Measurements from ENCODE around the gene TAAR9. TPM values are rescaled to one million over a fixed set of nuclear protein-coding genes. Genes with fewer than 3 reads are reported as not detected.

The TAAR9 gene
- total RNA-seq, 4 donors from 2014 or later, result not detected

- no peaks in the 10 kb centered on the region for H3K27me3 ChIP-seq
- TF ChIP-seq CTCF (IDR thresholded peaks at IDR 0.05) (no peak), POLR2A (IDR thresholded peaks at IDR 0.05) (no peak)
- peak overlapping the region; percentile 69 to 97 (median 84) for H3K27ac ChIP-seq
- DNase-seq, result peak in 1 of 3 donors; percentile 29
- H3K36me3 ChIP-seq, result no peaks in the 10 kb centered on the region
- peaks cover 0 to 41% (median 2%) of the 10 kb centered on the region in 4 donors for H3K4me1 ChIP-seq
- H3K4me3 ChIP-seq, result peak overlapping the region; percentile 65 to 92 (median 84)
- H3K9me3 ChIP-seq, result no peaks in the 10 kb centered on the region
These were observed 26.8 kb upstream of the TAAR9 start for GRCh38 chr6:132511210-132511830.

DNA sequence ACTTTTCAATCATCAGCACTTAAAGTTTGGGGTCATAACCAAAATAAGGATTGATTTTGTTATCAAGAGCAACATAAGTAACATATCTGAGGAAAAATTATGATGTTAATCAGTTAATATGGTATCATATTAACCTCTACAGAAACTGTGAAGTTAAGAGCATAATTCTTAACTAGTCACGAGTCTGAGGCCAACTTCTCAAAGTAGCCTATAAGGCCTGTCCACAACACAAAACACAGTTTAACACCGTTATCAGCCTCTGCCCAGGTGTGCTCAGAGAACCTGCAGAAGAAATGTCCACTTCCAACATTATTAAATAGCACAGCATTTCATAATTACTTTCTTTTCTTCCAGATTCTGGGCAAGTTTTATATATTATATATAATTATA is 26.3 kb upstream of the TAAR9 start:
- H3K27ac ChIP-seq, result peak overlapping the region; percentile 69 to 97 (median 84)
- TF ChIP-seq POLR2A (IDR thresholded peaks at IDR 0.05), result no peak
- H3K36me3 ChIP-seq, result no peaks in the 10 kb centered on the region
- H3K9me3 ChIP-seq, result no peaks in the 10 kb centered on the region
- H3K27me3 ChIP-seq, result no peaks in the 10 kb centered on the region
- DNase-seq, result no peak
- H3K4me3 ChIP-seq, result peak overlapping the region; percentile 65 to 92 (median 84)
- H3K4me1 ChIP-seq, result peaks cover 0 to 36% (median 0%) of the 10 kb centered on the region in 4 donors

DNA sequence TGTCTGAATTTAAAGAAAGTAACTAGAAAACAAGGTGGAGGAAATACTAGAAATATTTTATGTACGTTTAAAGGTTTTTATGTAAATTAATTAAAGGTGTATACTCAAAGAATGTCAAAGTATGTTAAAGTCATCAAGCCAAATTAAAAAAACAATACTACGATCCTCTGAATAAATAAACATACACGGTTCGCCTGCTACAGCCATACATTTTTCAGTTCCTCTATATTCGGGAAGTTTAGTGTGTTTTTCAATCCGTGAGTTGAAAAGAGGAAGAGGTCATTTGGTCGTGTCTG is 25.8 kb upstream of the TAAR9 start:
- no peaks in the 10 kb centered on the region for H3K36me3 ChIP-seq
- peak overlapping the region; percentile 79 to 97 (median 90) for H3K27ac ChIP-seq
- no peaks in the 10 kb centered on the region for H3K27me3 ChIP-seq
- H3K4me3 ChIP-seq, result peak overlapping the region; percentile 65 to 92 (median 84)
- no peak for DNase-seq
- TF ChIP-seq CTCF (IDR thresholded peaks at IDR 0.05) (no peak), POLR2A (IDR thresholded peaks at IDR 0.05) (no peak)
- no peaks in the 10 kb centered on the region for H3K9me3 ChIP-seq
- peaks cover 0 to 32% (median 0%) of the 10 kb centered on the region in 4 donors for H3K4me1 ChIP-seq

DNA sequence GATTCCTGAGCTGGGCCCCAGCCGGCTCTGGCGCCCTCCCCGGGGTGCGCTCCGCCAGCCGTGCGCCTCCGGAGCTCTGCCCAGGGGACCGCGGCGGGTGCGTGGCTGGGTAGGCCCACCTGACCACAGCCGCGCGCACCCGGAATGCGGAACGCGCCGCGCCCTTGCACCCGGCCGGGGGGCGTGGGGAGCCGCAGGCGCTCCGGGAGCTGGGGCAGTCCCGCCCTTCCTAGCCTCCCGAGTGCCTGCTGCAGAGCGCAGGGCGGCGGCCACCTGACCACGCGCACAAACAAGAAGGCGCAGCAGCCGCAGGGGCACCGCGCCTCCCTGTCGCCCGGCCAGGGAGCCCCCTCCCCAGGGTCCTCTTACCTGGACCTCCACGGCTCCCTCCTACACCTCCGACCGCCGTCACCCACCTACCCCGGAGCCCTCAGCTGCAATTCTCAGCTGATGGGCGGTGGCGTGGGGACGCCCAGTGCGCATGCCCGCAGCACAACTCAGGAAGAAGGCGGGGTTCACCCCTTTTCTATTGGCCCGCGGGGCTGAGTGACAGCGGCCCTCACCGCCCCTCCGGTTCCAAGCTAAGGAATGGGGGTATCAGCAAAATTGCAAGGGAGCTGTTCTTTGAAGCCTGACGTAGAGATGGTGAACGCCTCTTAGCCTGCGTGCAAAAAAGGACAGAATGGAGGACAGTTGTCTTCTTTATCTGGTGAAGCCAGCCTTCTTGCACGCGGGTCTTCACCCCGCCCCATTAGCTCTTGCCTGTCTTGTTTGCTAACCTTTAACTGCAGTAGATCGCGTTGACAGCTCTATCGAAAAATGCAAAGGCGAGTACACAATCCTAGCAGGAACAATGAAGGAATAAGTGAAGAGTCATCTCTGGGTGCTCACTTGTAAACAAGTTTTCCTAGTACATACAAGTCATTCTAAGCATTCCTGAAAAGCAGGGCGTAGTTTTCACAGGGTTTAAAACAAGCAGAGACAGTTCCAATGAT is 25.1 kb upstream of the TAAR9 start, which contains the start of gene STX7:
TSS of gene STX7 (minus strand) at position 479 of the 995 bp plus-strand sequence. CDS start 9,586 bp downstream, outside the sequence.
- Histone ChIP-seq H3K4me3 (peak within 1 kb of the TSS; percentile 65 to 92 (median 84)), H3K36me3 (no peaks in the 10 kb centered on the region), H3K27ac (peak within 1 kb of the TSS; percentile 79 to 97 (median 90)), H3K4me1 (peaks cover 0 to 27% (median 0%) of the 10 kb centered on the region in 4 donors), H3K9me3 (no peaks in the 10 kb centered on the region), H3K27me3 (no peaks in the 10 kb centered on the region)
- peak; percentile 91 to 96 (median 94) for DNase-seq
- TF ChIP-seq CTCF (IDR thresholded peaks at IDR 0.05), result no peak
- peak; percentile 74 to 84 for TF ChIP-seq POLR2A (IDR thresholded peaks at IDR 0.05)

DNA sequence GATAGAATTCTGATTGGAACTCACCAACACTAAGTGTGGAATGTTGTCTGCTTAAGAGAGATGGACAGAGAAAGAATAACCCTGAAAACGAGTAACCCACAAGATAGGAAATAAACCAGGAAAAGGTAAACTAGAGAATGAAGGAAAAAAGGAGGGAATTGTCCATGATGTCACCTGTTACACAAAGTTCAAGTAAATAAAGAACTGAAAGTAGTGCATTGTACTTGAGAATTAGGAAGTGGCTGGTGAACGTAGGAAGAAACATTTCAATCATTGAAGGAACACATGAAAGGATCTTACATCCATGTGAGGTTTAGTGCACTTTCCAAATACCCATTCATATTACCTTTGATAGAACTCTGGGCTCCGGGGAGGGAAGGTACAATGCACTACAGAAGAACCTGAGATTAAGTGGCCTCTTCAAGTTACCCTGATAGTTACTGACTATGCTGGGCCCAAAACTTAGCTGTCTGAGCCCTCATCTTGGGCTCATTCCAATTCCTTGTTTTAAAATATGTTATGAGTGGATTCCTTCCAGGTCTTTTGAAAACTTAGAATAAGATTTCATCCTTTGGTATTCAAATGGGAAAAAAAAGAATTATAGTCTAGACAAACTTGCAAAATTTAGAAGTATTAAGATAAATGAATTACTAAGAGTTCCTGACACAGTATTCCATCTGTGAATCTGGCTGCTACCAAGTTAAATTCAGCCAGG is 24.1 kb upstream of the TAAR9 start:
- TF ChIP-seq CTCF (IDR thresholded peaks at IDR 0.05), result no peak
- no peak for TF ChIP-seq POLR2A (IDR thresholded peaks at IDR 0.05)
- Histone ChIP-seq H3K36me3 (no peaks in the 10 kb centered on the region), H3K9me3 (no peaks in the 10 kb centered on the region), H3K27me3 (no peaks in the 10 kb centered on the region), H3K4me1 (peaks cover 0 to 21% (median 0%) of the 10 kb centered on the region in 4 donors), H3K4me3 (peak overlapping the region; percentile 65 to 92 (median 84)), H3K27ac (peak overlapping the region; percentile 79 to 97 (median 90))
- no peak for DNase-seq

Measured in Peyer's patch (tissue), 4 donors.